GM18861 (cell line): Measurements from ENCODE around the gene CHST3.
"Not testable (repeated sequence)": the region's sequence is repeated elsewhere in the genome, so short reads cannot be mapped to it uniquely, and the experiment has no call there.

ENCODE experiments used
- ATAC-seq: cut with Tn5 transposase; IDR thresholded peaks from one replicate; pipeline ENCODE4 v1.9.1; 2021; ENCODE audit not compliant: unreplicated experiment

The CHST3 gene

GRCh38 chr10:72027498-72027897 lies 63.3 kb downstream of the CHST3 start:
- ATAC-seq: no peak

GRCh38 chr10:72029414-72029813 lies 65.2 kb downstream of the CHST3 start:
- ATAC-seq: no peak

- no peak for ATAC-seq
Observed at GRCh38 chr10:72030762-72031543, 66.8 kb downstream of the CHST3 start.

- no peak for ATAC-seq
Observed at GRCh38 chr10:72031706-72032105, 67.5 kb downstream of the CHST3 start.

GRCh38 chr10:72032409-72033162 lies 68.4 kb downstream of the CHST3 start:
- not testable (repeated sequence) for ATAC-seq

GRCh38 chr10:72034040-72034499 lies 69.9 kb downstream of the CHST3 start:
- ATAC-seq: no peak

GRCh38 chr10:72034761-72035160 lies 70.6 kb downstream of the CHST3 start:
- no peak for ATAC-seq

- no peak for ATAC-seq
Observed at GRCh38 chr10:72035252-72035887, 71.2 kb downstream of the CHST3 start.

- no peak for ATAC-seq
Observed at GRCh38 chr10:72037266-72037665, 73.1 kb downstream of the CHST3 start.

- ATAC-seq: no peak
Observed at GRCh38 chr10:72037811-72038210, 73.6 kb downstream of the CHST3 start.

GRCh38 chr10:72038458-72039001 lies 74.3 kb downstream of the CHST3 start:
- ATAC-seq: no peak

- no peak for ATAC-seq
Observed at GRCh38 chr10:72039377-72039776, 75.2 kb downstream of the CHST3 start.

- ATAC-seq: no peak
Observed at GRCh38 chr10:72041491-72041890, 77.3 kb downstream of the CHST3 start.

- ATAC-seq: no peak
Observed at GRCh38 chr10:72043016-72043834, 79.0 kb downstream of the CHST3 start.

GRCh38 chr10:72044417-72045041 lies 80.3 kb downstream of the CHST3 start:
- no peak for ATAC-seq

GRCh38 chr10:72045586-72045985 lies 81.4 kb downstream of the CHST3 start:
- ATAC-seq: no peak

- no peak for ATAC-seq
Observed at GRCh38 chr10:72048450-72049124, 84.4 kb downstream of the CHST3 start.

GRCh38 chr10:72049472-72049871 lies 85.3 kb downstream of the CHST3 start:
- ATAC-seq: no peak

GRCh38 chr10:72049969-72050781 lies 86.0 kb downstream of the CHST3 start:
- ATAC-seq: no peak
